Prostate gland (tissue), 2 donors: ENCODE results near the gene CDH5. TPM values are rescaled to one million over a fixed set of nuclear protein-coding genes. Genes with fewer than 3 reads are reported as not detected.

ENCODE experiments used
- DNase-seq: peaks from one replicate; pipeline ENCODE4 v3.0.0-alpha.2; 2019; ENCODE audit warnings: low spot score
- H3K27ac ChIP-seq, 2 donors: fragments of 200-600 bp; sonication (generic); 2 replicates each; pipeline ENCODE4 v1.5.1; 2017 to 2019
- H3K27me3 ChIP-seq: fragments of 200-600 bp; sonication (generic); replicated peaks from 2 replicates; pipeline ENCODE4 v1.5.1; 2019; ENCODE audit not compliant: insufficient read depth
- H3K36me3 ChIP-seq, 2 donors: fragments of 200-600 bp; sonication (generic); 1 replicate in 1 of 2; 2 replicates in 1 of 2; pipeline versions ENCODE4 v1.5.1 to v1.8.1; 2017 to 2019
- H3K4me1 ChIP-seq: fragments of 200-600 bp; sonication (generic); replicated peaks from 2 replicates; pipeline ENCODE4 v1.5.1; 2019
- H3K4me3 ChIP-seq, 2 donors: fragments of 200-600 bp; sonication (generic); 2 replicates each; pipeline ENCODE4 v1.5.1; 2017 to 2019
- H3K9me3 ChIP-seq: fragments of 200-600 bp; sonication (generic); 2 replicates; pipeline ENCODE4 v1.5.1; 2017
- POLR2A ChIP-seq: fragments of 450-650 bp; IDR thresholded peaks from one replicate; pipeline ENCODE4 v1.6.1; 2016; ENCODE audit warnings: antibody characterized with exemption, mild to moderate bottlenecking
- POLR2AphosphoS5 ChIP-seq: sonication (generic); formaldehyde crosslinking; IDR thresholded peaks from one replicate; pipeline ENCODE4 v1.6.1; 2017; ENCODE audit warnings: antibody characterized with exemption
- WGBS: methylation state at CpG from one replicate; pipeline ENCODE4 v1.1.5; 2018; 5-methylcytosine and 5-hydroxymethylcytosine counted together
- intact Hi-C: fragments of 100-400 bp; cut with DNase I; formaldehyde crosslinking; loops from one replicate; pipeline ENCODE4 v1.14.2; 2022
- total RNA-seq, 2 donors: library from RNA; depleted of rRNA; stranded (reverse); fragments of >200 nt; gene quantifications; one replicate each; pipeline ENCODE4 v1.1.0, GENCODE V29; 2016
- TF ChIP-seq, protein P1 (sequence below), 4 experiments: fragments of 200-600 bp in 2 of 4; fragments of 450-650 bp in 2 of 4; sonication (generic) in 2 of 4; IDR thresholded peaks; 1 replicate in 3 of 4; 2 replicates in 1 of 4; pipeline ENCODE4 v1.5.1; 2016 to 2019; ENCODE audit warnings: antibody characterized with exemption in 4 of 4, mild to moderate bottlenecking in 2 of 4, moderate library complexity in 2 of 4

Gene CDH5, protein sequence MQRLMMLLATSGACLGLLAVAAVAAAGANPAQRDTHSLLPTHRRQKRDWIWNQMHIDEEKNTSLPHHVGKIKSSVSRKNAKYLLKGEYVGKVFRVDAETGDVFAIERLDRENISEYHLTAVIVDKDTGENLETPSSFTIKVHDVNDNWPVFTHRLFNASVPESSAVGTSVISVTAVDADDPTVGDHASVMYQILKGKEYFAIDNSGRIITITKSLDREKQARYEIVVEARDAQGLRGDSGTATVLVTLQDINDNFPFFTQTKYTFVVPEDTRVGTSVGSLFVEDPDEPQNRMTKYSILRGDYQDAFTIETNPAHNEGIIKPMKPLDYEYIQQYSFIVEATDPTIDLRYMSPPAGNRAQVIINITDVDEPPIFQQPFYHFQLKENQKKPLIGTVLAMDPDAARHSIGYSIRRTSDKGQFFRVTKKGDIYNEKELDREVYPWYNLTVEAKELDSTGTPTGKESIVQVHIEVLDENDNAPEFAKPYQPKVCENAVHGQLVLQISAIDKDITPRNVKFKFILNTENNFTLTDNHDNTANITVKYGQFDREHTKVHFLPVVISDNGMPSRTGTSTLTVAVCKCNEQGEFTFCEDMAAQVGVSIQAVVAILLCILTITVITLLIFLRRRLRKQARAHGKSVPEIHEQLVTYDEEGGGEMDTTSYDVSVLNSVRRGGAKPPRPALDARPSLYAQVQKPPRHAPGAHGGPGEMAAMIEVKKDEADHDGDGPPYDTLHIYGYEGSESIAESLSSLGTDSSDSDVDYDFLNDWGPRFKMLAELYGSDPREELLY
- total RNA-seq, result 10 to 100 TPM in 1 of 2 donors, 1 to 10 TPM in 1; 8.0 to 20.8 TPM

- Histone ChIP-seq H3K9me3 (no peaks in the 10 kb centered on the region), H3K36me3 (no peaks in the 10 kb centered on the region), H3K4me3 (peak within 1 kb of the TSS in 1 of 2 donors; percentile 11), H3K4me1 (no peaks in the 10 kb centered on the region), H3K27ac (peak within 1 kb of the TSS; percentile 11 to 17), H3K27me3 (no peaks in the 10 kb centered on the region)
- intact Hi-C loops, result no loop called here
- WGBS, result 49% methylated on average over 23 of the region's 25 CpGs
- TF ChIP-seq, protein P1, sequence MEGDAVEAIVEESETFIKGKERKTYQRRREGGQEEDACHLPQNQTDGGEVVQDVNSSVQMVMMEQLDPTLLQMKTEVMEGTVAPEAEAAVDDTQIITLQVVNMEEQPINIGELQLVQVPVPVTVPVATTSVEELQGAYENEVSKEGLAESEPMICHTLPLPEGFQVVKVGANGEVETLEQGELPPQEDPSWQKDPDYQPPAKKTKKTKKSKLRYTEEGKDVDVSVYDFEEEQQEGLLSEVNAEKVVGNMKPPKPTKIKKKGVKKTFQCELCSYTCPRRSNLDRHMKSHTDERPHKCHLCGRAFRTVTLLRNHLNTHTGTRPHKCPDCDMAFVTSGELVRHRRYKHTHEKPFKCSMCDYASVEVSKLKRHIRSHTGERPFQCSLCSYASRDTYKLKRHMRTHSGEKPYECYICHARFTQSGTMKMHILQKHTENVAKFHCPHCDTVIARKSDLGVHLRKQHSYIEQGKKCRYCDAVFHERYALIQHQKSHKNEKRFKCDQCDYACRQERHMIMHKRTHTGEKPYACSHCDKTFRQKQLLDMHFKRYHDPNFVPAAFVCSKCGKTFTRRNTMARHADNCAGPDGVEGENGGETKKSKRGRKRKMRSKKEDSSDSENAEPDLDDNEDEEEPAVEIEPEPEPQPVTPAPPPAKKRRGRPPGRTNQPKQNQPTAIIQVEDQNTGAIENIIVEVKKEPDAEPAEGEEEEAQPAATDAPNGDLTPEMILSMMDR (IDR thresholded peaks at IDR 0.05), result no peak
- no peak for TF ChIP-seq POLR2A
- no peak for TF ChIP-seq POLR2AphosphoS5
- DNase-seq, result peak; percentile 10
Observed at GRCh38 chr16:66366433-66367299, at the start of gene CDH5. TSS of gene CDH5 (plus strand) at chr16:66366691. CDS start at chr16:66379338, 12,647 bp downstream.

- no peak overlapping the region for H3K27ac ChIP-seq
- WGBS, result 84% methylated on average over 1 of the region's 1 CpG
- no peak for DNase-seq
- H3K27me3 ChIP-seq, result no peaks in the 10 kb centered on the region
- no peak for TF ChIP-seq POLR2A
- TF ChIP-seq, protein P1 (IDR thresholded peaks at IDR 0.05), result no peak
- TF ChIP-seq POLR2AphosphoS5, result no peak
- no peaks in the 10 kb centered on the region for H3K9me3 ChIP-seq
- no peaks in the 10 kb centered on the region for H3K36me3 ChIP-seq
- no peak overlapping the region for H3K4me3 ChIP-seq
- intact Hi-C loops, result no loop called here
- H3K4me1 ChIP-seq, result no peaks in the 10 kb centered on the region
Observed at GRCh38 chr16:66318505-66318904, 48.0 kb upstream of the CDH5 start.

GRCh38 chr16:66320774-66321173 is 45.7 kb upstream of the CDH5 start:
- H3K9me3 ChIP-seq, result no peaks in the 10 kb centered on the region
- H3K4me3 ChIP-seq, result no peak overlapping the region
- TF ChIP-seq POLR2A (no peak), POLR2AphosphoS5 (no peak)
- TF ChIP-seq, protein P1 (IDR thresholded peaks at IDR 0.05), result no peak
- no peaks in the 10 kb centered on the region for H3K4me1 ChIP-seq
- H3K36me3 ChIP-seq, result no peaks in the 10 kb centered on the region
- intact Hi-C loops, result no loop called here
- H3K27ac ChIP-seq, result no peak overlapping the region
- no peak for DNase-seq
- no peaks in the 10 kb centered on the region for H3K27me3 ChIP-seq

DNA sequence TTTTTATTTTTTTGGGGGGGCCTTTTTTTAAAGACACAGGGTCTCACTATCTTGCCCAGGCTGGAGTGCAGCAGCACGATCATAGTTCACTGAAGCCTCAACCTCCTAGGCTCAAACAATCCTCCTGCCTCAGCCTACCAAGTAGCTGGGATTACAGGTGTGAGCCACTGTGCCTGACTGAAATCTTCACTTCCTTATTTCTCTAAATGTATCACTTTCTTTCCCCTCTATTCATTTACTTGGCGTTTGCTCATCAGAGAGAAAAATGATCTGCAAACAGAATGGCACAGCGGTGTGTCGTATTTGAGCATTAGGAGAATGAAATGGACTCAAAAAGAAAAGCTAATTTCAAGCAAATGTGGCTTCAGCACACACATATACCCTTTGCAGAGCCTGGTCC is 44.3 kb upstream of the CDH5 start:
- Histone ChIP-seq H3K9me3 (no peaks in the 10 kb centered on the region), H3K27me3 (no peaks in the 10 kb centered on the region), H3K36me3 (no peaks in the 10 kb centered on the region), H3K4me3 (no peak overlapping the region), H3K4me1 (no peaks in the 10 kb centered on the region), H3K27ac (no peak overlapping the region)
- DNase-seq, result no peak
- WGBS, result 56% methylated on average over 4 of the region's 4 CpGs
- no peak for TF ChIP-seq POLR2A
- TF ChIP-seq POLR2AphosphoS5, result no peak
- TF ChIP-seq, protein P1 (IDR thresholded peaks at IDR 0.05), result no peak
- intact Hi-C loops, result no loop called here
